Stimulated activated CD8-positive, alpha-beta memory T cell treated with anti-CD3 and anti-CD28 coated beads, Interleukin-4, amount 100 ng/mL, for 4 hours (primary cell): Measurements from ENCODE around the gene RTN4RL1.

Experiments used
- DNase-seq, 2 donors: peaks; one replicate each; pipeline ENCODE4 v3.0.0-alpha.2; 2020; ENCODE audit warnings: low read depth in 2 of 2, low spot score in 1 of 2

Gene RTN4RL1

GRCh38 chr17:1928976-1929375 is 96.2 kb downstream of the RTN4RL1 start:
- no peak for DNase-seq

- no peak for DNase-seq
Measured at GRCh38 chr17:1920948-1921351, 104.2 kb downstream of the RTN4RL1 start.

- no peak for DNase-seq
Measured at GRCh38 chr17:1919201-1919600, 105.9 kb downstream of the RTN4RL1 start.

GRCh38 chr17:1918346-1919162 is 106.6 kb downstream of the RTN4RL1 start:
- DNase-seq = no peak

GRCh38 chr17:1916963-1917715 is 108.0 kb downstream of the RTN4RL1 start:
- no peak for DNase-seq

GRCh38 chr17:1916316-1916715 is 108.8 kb downstream of the RTN4RL1 start:
- DNase-seq = no peak

GRCh38 chr17:1915889-1916288 is 109.2 kb downstream of the RTN4RL1 start:
- DNase-seq = no peak

GRCh38 chr17:1914661-1915083 is 110.5 kb downstream of the RTN4RL1 start:
- no peak for DNase-seq

- no peak for DNase-seq
Measured at GRCh38 chr17:1913702-1914101, 111.4 kb downstream of the RTN4RL1 start.

GRCh38 chr17:1912146-1912545 is 113.0 kb downstream of the RTN4RL1 start:
- DNase-seq = no peak

GRCh38 chr17:1909985-1910384 is 115.1 kb downstream of the RTN4RL1 start:
- DNase-seq = no peak

- no peak for DNase-seq
Measured at GRCh38 chr17:1908699-1909309, 116.3 kb downstream of the RTN4RL1 start.

GRCh38 chr17:1907909-1908698 is 117.0 kb downstream of the RTN4RL1 start:
- DNase-seq = no peak

- DNase-seq = no peak
Measured at GRCh38 chr17:1907216-1907631, 117.9 kb downstream of the RTN4RL1 start.

- DNase-seq = no peak
Measured at GRCh38 chr17:1906662-1907101, 118.5 kb downstream of the RTN4RL1 start.

- no peak for DNase-seq
Measured at GRCh38 chr17:1905190-1905913, 119.8 kb downstream of the RTN4RL1 start.

GRCh38 chr17:1904273-1905182 is 120.6 kb downstream of the RTN4RL1 start:
- no peak for DNase-seq

GRCh38 chr17:1899403-1900000 is 125.6 kb downstream of the RTN4RL1 start:
- no peak for DNase-seq

- no peak for DNase-seq
Measured at GRCh38 chr17:1898872-1899271, 126.3 kb downstream of the RTN4RL1 start.
